ENCODE measurements around the gene TMEM236. TPM values are rescaled to one million over a fixed set of nuclear protein-coding genes. Genes with fewer than 3 reads are reported as not detected.
A peak's percentile ranks its signal among the peaks of the same experiment; 100 is the strongest.

The TMEM236 gene
- total and polyA plus RNA-seq, 9 of the 15 experiments (the other 6 are each of a cell fraction or from before 2014, with no cell fraction given), result 0.04 to 0.13 (median 0.04) TPM; not detected in 4

GRCh38 chr10:17758896-17759295, 6.9 kb downstream of the TMEM236 start:
- FAIRE-seq, result peak; percentile 68
- intact Hi-C loops (cut with micrococcal nuclease) (no loop called here), in situ Hi-C loops (cut with MboI) (no loop called here)
- no peak for TF ChIP-seq JUND (IDR thresholded peaks at IDR 0.05; ENCODE audit: borderline replicate concordance, low read depth, low read length)
- TF ChIP-seq JUND (tag; IDR thresholded peaks at IDR 0.05; ENCODE audit: borderline replicate concordance, low read depth, low read length), result no peak; the same call in 2 of the 3 replicates
- no TSS peak for BruUV-seq (replicated peaks)
- peaks cover 0 to 3% of the 10 kb centered on the region in 2 experiments; a peak in 2 of 5 replicates for H3K27me3 ChIP-seq (ENCODE audit: control insufficient read depth in 2 of 2, insufficient read depth in 2 of 2, low read length in 2 of 2)
- no peak overlapping the region for H3K9ac ChIP-seq (ENCODE audit: insufficient read depth in 1 of 2, low read depth in 2 of 2, low read length in 2 of 2)
- peaks cover 5 to 20% of the 10 kb centered on the region in 2 experiments; a peak in 4 of 5 replicates for H3K4me1 ChIP-seq (replicated peaks in 1 of 2; ENCODE audit: control insufficient read depth in 2 of 2, insufficient read depth in 2 of 2, low read length in 2 of 2)
- ChIA-PET CTCF (ENCODE audit: low intra/inter-chr PET ratio) (no interaction called here), POLR2A (no interaction called here)
- H2AFZ ChIP-seq (ENCODE audit: low read depth, low read length), result peak overlapping the region; percentile 64
- DNase-seq (ENCODE audit: extremely low read depth in 1 of 4, low spot score in 3 of 4), result no peak
- H3K9me1 ChIP-seq (ENCODE audit: control insufficient read depth, insufficient read depth, low read length), result no peaks in the 10 kb centered on the region
- H3K4me3 ChIP-seq, result no peak overlapping the region
- no peaks in the 10 kb centered on the region for H4K20me1 ChIP-seq (replicated peaks; ENCODE audit: control insufficient read depth, insufficient read depth, low read length)
- H3K27ac ChIP-seq (ENCODE audit: extremely low read depth, low read depth, low read length), result no peak overlapping the region
- H3K4me2 ChIP-seq (ENCODE audit: insufficient read depth, low read length), result no peak overlapping the region; the same call in 1 of the 2 replicates
- no peak for ATAC-seq
- no peaks in the 10 kb centered on the region for H3K79me2 ChIP-seq (ENCODE audit: control insufficient read depth, insufficient read depth, low read length)
- H3K9me3 ChIP-seq (replicated peaks; ENCODE audit: control insufficient read depth, insufficient read depth, low read depth, low read length), result no peaks in the 10 kb centered on the region
- no peaks in the 10 kb centered on the region for H3K36me3 ChIP-seq (ENCODE audit: control insufficient read depth, insufficient read depth, low read length)

DNA sequence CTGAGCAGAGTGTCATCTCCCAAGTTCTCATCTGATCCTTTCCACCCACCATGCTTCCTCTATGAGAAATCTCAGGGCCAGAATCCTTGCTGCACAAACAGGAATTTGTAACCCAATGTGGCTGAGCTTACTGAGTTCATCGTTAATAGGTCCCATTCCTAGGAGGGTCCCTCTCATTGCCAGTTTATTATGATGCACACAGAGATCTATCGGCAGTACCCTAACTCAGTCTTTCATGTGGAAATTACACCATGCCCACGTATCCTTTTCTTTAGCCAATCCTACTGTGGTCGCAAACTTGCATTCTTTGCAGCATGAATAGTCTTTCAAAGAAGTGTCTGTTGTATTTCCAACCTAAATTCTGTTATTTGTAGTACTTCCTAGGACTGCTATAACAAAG, 12.1 kb downstream of the TMEM236 start:
- WGBS (ENCODE audit: insufficient coverage, low coverage, missing lambda C conversion rate), result 16% methylated on average over 4 of the region's 4 CpGs
- no peak for FAIRE-seq
- Histone ChIP-seq H3K9me3 (replicated peaks; ENCODE audit: control insufficient read depth, insufficient read depth, low read depth, low read length) (no peaks in the 10 kb centered on the region), H3K4me3 (no peak overlapping the region), H3K9me1 (ENCODE audit: control insufficient read depth, insufficient read depth, low read length) (no peaks in the 10 kb centered on the region), H3K9ac (ENCODE audit: insufficient read depth in 1 of 2, low read depth in 2 of 2, low read length in 2 of 2) (no peak overlapping the region), H3K79me2 (ENCODE audit: control insufficient read depth, insufficient read depth, low read length) (no peaks in the 10 kb centered on the region), H3K4me1 (replicated peaks in 1 of 2; ENCODE audit: control insufficient read depth in 2 of 2, insufficient read depth in 2 of 2, low read length in 2 of 2) (peaks cover 4 to 5% of the 10 kb centered on the region in 2 experiments; a peak in 4 of 5 replicates), H4K20me1 (replicated peaks; ENCODE audit: control insufficient read depth, insufficient read depth, low read length) (no peaks in the 10 kb centered on the region), H3K27ac (ENCODE audit: extremely low read depth, low read depth, low read length) (no peak overlapping the region), H3K27me3 (ENCODE audit: control insufficient read depth in 2 of 2, insufficient read depth in 2 of 2, low read length in 2 of 2) (peaks cover 5 to 8% of the 10 kb centered on the region in 2 experiments; a peak in 3 of 5 replicates), H2AFZ (ENCODE audit: low read depth, low read length) (no peak overlapping the region), H3K4me2 (ENCODE audit: insufficient read depth, low read length) (no peak overlapping the region), H3K36me3 (ENCODE audit: control insufficient read depth, insufficient read depth, low read length) (no peaks in the 10 kb centered on the region)
- intact Hi-C loops (cut with micrococcal nuclease) (no loop called here), in situ Hi-C loops (cut with MboI) (no loop called here)
- no peak for ATAC-seq
- no TSS peak for BruUV-seq (replicated peaks)
- no peak for DNase-seq (ENCODE audit: extremely low read depth in 1 of 4, low spot score in 3 of 4)
- TF ChIP-seq JUND (IDR thresholded peaks at IDR 0.05; ENCODE audit: borderline replicate concordance, low read depth, low read length), result no peak
- TF ChIP-seq JUND (tag; IDR thresholded peaks at IDR 0.05; ENCODE audit: borderline replicate concordance, low read depth, low read length), result no peak
- ChIA-PET POLR2A (no interaction called here), CTCF (ENCODE audit: low intra/inter-chr PET ratio) (no interaction called here)
